Kidney glomerular epithelial cell (primary cell): ENCODE results near the gene GSG1.

ENCODE experiments used
- DNase-seq: peaks from one replicate; lab custom pipeline; 2025; lab: John Stamatoyannopoulos, UW

GSG1 gene

DNA sequence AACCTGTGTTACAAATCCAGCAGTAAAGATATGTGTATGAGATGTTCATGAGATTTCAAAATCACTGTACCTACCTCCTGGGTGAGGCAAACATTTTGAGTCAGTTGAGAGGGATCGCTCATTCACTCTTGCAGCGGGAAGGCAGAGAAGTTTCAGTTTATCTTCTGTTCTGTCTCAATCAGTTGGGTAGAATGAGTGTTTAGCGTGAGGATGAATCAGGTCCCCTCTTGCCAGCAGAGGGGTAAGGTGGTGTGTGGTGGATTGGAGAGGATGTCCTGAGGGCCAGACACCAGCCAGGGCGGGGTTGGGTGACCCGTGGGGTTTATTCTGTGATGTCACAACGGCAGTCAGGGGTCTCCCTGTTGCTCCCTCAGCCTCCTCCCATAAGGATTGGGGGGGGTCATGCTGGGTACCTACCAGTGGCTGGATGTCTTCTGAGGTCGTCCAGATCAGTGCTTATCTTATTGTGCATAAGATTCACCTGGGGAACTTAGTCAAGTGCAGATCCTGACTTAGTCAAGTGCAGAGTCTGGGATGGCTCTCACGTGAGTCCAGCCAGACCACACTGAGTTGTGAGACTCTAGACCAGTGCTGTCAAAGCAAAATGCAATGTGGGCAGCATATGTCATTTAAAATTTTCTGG lies at the start of gene GSG1:
Gene GSG1, minus strand, starts transcription at position 277 of the 643 bp plus-strand sequence. Its CDS starts 155 bp downstream, at position 122.
- DNase-seq: no peak

DNA sequence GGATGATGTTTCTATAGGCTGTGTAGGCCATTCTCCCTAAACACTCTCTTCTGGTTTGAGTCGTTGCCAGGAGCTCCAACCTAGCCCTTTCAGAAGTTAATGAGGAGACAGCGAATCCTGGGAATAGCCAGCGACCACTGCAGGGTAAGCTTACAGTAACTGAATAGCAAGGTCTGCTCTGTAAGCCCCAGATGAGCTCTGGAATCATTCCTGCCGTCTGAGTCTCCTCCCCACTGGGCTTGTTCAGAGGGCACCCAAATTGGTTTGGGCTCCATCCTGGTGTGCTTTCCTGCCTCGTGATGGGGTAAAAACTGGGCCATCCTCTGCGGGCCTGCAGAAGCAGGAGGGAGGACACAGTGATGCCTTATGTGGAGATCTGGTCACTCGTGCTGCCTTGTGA lies 49.7 kb upstream of the GSG1 start:
- no peak for DNase-seq

DNA sequence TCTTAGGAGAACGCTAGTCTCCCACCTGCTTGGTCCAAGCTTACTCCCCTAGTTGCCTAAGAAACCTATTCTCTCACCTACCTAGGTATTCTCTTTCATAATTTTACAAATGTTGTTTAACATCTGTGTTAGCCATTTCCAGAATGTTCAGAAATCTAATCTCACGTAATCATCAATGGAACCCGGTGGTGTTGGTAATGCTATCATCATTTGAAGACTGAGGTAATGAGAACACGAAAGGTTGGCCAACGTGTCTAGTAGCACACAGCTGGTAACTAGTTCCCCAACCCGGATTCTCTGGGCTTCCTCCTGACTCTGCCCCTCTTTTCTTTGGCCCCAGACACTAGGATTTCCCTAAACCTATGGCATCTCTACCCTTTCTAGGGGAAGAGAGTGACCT lies 49.3 kb upstream of the GSG1 start:
- DNase-seq: no peak

DNA sequence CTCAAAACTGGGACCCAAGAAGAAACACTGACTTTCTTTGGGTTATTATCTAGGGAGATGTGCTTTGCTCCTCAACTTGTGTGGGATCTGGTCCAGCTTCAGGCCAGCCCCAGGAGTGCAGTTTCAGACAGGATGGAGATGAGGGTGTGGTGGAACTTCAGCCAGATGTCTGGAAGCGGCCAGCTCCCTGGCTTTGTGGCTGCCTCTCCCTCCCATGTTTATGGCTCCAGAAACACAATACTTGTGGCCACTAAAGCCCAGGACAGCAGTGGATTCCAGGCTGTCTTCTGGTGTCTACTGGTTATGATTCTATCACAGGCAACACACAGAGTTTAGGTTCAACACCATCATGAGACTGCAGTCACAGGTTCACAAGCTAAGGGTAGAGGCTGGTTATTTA lies 48.8 kb upstream of the GSG1 start:
- no peak for DNase-seq

DNA sequence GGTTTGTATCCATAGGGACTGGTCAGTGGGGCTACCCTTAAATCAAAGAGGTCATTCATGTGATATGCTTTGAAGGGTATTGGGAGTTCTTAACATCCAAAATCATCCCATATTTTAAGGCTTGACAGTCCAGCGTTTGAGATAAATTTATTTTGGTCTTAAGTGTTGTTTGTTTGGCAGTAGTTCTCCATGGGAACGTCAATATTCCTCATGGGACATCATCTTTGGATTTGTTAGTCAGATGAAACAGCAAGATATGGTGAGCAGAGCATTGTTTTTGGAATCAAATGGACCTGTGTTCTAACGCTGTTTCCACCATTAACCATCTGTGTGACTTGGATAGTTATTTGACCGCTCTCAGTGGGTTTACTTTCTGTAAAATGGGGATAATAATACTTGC lies 45.9 kb upstream of the GSG1 start:
- DNase-seq: no peak

DNA sequence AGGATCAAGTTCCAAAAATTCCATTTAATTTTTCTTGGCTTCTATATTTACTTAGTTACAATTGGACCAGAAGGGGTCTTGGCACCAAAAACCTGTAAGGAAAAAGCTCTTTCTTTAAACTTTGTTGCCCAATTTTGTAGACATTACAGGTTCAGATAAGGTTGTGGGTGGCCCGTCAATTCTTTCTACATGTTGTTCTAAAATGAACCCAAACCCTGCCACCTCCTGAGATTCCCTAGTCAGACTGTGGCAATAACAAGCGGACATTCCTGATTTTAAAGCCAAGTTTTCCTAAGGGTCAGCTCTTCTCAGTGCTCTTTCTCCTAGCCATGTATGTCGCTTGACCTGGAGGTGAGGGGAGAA lies 45.0 kb upstream of the GSG1 start:
- DNase-seq: no peak

DNA sequence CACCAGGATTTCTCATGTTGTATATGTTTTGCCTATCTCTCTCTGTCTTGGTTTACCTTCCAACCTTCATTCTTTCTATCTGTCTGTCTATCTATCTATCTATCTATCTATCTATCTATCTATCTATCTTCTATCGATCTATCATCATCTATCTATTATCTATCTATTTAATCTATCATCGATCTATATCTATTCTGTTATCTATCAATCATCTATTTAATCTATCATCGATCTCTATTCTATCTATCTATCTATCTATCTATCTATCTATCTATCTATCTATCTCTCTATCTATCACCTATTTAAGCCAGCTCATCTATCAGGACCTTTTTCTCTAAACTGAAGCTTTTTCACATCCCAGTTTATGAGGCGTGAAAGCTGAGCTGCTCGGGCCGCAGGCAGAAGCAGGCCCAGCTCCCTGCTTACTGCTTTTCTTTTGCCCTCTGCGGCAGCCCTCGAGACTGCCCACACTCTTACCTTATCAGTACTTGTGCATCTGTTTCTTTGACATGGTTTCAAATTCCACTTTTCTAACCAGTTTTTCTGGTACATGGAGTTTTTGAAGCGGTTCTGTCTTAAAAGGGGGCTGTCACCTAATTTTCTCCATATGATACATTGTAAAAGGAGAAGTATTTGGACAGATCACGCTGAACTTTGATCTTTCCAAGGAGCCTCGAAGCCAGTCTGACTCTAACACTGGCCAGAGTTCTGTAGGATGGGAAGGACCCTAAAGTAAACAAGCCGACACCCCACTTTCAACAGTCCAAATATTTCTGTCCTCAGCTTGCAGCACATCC lies 44.4 kb upstream of the GSG1 start:
- DNase-seq: no peak

DNA sequence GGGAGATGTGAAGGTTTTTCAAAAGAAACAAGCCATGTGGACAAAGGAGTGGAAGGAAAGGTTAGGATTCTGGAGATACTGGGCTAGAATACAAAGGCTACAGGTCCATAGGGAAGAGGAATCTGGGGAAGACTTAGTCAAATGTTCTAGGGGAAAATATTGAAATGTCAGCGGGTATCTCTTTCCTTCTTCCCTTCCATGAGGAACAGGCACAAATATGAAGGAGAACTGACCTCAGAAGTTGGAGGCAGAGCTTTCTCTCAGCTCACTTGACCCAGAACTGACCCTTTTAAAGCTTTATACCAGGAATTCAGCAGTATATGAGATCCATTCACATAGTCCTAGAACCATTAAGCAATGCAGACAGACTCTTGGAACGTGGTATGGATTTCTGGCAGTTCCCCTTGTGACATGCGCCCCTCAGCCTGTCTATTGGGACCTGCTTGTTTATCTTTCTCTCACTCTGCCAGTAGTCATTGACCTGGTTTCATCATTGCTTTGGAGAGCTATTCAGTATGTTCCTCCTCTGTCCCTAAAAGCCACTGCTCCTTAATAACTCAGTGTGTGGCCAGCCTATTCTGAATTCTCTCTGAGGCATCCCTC lies 43.0 kb upstream of the GSG1 start:
- DNase-seq: no peak

DNA sequence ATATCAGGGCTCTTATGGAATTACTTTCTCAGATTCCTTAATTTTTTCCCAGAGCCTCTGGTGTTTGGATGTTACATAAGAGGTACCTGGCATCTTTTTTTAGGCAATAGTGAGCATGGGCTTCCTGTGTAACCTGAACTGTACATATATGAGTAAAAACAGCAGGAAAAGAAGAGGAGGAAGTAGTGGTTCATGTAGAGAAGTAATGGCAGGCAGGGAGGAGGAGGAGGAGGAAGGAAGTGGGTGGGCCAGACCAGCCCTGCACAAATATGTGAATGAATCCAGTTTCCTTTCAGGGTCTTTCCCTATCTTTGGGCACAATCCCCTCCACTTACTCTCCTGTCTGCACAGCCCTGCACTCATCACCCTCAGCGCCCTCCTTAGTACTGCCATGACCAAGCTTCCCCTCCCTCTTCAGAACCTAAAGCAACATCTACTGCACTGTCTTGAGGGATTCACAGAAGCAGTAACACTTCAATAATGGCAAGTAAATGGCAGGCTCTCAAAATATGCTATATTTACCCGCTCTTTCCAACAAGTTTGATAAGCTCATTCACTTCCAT lies 40.9 kb upstream of the GSG1 start:
- DNase-seq: no peak

DNA sequence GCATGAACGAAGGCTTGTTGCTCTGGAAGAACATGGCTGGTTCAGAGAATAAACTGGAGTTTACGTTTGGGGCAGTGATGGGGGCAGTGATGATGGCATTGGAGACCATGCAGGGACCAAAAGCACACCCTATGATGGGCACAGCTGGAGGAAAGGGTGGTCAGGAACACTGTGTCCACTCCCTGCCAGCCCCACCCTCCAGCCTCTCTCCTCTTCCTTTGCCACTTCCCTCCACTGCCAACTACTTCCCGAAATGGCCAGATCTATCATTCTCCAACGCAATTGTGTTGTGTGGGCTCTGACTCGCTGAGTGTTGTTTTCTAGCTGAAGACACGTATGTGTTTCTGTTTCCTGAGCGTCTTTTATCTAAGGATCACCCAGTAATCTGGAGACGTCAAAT lies 39.3 kb upstream of the GSG1 start:
- DNase-seq: no peak

DNA sequence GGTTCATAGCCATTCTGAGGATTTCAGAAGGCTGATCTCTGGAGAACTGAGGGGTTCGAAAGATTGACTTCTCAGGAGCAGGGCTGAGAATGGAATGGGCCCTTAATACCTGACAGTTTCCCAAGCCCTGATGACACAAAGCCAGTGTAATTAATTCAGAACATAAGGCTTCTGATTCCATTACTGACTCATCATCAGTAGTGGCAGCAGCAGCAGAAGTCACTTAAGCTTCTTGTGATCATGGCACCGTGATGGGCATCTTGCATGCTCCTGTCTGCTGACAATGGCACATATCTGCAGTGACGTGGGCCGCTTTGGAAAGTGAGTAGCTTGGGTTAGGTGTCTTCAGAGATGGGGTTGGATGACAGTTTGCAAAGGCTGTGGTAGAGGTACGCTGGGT lies 38.2 kb upstream of the GSG1 start:
- no peak for DNase-seq

DNA sequence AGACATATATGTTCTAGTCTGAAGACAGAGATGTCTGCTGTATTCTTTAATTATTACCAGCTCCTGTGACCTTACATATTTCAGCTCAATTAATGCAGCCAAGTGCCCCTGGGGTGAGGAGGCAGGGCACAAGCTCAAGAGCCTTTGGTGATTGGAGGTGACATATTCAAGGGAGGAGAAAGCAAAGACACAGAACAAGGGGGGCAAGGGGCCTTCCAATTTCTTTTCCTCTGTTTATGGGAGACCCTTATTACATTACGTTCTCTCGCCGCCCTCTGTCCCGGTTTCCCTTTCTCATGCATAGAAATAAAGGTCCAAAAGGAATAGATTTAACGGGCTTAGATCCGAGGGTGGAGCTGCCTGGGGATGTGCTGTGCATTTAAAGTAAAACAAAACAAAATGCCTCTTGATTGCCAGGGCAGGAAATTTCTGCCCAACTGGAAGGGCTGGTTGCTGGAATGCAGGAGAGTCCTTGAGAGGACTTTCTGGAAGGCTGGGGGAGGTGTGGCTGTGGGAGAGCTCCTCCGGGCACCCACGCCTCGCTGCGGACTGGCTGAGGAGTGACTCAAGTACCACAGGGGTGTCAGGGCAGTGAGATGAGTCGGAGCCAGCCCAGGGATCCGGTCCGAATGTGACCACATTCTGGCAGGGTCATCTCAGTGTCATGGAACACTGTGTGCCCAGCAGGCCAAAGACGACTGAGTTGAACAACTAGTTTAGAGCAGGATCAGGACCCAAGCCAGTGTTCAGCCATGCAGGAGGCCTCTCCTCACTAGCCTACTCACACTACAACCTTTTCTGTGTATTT lies 32.1 kb upstream of the GSG1 start:
- peak; percentile 91 for DNase-seq

DNA sequence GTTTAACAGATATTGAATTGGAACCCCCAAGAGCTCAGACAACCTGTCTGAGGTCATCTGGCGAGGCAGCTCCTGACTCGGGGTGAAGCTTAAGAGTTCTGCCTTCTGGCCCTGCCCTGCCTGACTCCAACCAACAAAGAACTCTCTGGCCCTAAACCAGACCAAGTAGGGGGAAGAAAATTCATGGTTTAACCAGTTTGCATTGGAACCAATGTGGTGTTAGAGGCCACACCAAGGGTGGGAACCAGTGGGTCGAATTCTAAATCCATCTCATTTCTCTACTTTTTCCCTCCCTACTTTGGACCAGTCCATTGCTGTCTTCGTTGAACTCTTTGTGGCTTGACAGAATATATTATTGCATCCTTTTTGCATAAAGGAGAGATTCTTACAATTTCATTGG lies 30.4 kb upstream of the GSG1 start:
- no peak for DNase-seq

DNA sequence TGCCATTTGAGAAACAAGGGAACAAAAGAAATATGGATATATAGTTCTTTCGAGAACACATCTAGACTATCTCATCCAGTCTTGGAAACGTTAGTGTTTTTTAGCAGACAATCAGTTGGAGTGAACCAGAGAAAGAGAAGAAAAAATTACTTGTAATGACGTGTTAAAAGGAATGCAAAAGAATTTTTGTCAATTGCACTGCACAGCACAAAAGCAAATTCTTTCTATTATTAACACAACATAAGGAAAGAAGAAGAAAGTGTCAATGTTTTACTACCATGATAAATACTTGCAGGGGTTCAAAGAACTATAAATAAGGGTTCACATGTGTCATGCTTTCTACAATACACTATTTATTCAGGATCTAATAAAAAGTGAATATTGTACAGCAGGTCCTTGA lies 27.5 kb upstream of the GSG1 start:
- no peak for DNase-seq

DNA sequence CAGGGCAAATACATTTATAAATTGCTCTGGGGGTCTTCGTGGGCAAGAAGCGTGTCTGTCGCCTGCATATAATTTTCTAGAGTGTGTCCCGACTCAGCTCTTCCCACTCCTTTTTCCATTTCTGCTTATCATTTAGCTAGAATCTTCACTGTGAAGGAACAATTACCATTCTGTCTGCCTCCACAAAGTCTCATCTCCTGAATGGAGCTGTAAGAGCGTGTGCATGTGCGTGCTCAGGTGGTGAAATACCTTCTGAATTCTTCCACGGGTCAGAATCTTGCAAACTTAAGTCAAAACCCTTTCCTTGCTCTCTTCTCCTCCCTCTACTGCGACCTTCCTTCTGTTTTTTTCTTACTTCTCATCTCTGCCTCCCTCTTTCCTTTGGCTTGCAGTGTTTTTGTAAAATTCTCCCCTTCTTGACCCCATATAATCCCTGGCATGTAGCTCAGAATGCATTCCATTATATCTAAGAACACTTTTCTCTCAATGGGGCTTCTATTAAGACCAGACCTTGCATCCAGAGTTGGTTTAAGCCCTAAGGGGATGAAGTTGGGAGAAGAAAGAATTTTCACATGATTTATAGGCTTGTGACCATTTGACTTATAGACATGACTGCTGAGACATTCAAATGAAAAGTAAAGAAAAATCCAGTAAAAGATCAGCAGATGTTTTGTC lies 25.0 kb upstream of the GSG1 start:
- no peak for DNase-seq

DNA sequence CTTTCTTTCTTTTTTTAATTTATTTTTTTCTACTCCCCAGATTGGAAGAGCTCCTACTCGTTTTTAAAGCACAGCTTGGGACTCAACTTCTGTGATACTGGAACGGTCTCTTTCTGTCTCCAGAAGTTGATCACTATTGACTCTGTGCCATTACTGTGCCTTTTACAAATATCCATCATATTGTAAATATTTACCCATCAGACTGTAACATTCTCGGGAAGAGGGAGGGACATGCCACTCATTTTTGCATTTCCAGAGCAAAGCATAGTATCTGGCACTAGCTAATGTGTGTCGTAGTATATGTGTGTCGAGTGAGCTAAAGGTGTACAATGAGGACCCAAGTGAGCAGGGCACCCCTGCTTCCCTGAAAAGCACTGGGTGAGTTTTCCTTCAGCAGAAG lies 24.0 kb upstream of the GSG1 start:
- DNase-seq: no peak

DNA sequence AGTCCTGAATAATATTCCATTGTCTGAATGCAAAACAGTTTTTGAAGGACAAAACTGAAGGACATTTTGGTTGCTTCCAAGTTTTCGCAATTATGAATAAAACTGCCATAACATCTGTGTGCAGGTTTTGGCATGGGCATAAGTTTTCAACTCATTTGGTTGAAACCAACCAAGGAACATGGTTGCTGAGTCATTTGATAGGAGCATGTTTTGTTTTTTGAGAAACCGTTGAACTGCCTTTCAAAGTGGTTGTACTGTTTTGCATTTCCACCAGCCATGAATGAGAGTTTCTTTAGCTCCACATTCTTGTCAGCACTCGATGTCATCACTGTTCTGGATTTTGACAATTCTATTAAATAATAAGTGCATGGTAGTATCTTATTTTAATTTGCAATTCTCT lies 23.0 kb upstream of the GSG1 start:
- no peak for DNase-seq

DNA sequence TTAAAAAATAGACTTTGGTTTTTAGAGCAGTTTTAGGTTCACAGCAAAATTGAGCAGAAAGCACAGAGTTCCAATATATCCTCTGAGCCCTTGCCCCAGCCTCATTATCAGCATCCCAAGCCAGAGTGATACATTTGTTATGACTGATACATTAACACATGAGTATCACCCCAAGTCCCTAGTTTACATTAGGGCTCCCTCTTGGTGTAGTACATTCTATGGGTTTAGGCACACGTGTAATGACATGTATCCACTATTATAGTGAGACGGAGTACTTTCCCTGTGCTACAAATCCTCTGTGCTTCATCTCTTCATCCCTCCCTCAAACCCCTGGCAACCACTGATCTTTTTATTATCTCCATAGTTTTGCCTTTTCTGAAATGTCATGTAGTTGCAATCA lies 22.5 kb upstream of the GSG1 start:
- no peak for DNase-seq

DNA sequence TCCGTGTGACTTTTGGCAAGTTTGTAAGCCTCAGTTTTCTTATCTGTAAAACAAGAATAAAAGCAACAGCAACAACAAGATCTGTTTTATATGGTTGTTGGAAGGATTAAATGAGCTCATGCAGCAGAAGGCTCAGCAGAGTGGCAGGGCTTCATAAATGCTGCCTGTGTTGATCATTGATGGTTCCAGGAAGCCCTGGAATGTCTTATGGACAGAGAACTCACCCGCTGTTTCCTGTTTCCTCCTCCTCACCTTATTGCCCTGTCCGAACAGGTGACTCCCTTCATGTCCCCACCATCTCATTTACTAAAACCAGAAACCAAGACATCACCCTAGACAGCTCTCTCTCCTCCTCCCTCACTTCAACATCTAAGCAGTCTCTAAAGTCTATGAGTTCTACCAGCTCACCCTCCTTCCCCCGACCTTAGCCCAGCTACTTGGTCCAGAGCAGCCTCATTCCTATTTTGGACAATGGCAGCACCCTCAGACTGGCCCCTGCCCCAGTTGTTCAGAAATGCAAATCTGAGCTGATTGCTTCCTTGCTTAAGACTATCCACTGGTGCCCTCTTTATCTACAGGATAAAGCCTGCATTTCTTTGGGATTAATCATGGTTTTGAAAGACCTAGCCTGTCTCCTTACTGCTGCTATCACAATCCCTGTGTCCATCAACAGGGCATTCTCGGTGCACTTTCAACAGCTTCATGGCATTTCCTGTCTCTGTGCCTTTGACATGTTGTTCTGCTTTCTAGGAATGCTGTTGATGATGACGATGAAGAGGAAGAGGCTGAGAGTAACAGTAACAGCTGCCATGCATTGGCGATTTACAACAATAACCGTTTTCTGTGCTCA lies 21.4 kb upstream of the GSG1 start:
- DNase-seq: peak; percentile 77

DNA sequence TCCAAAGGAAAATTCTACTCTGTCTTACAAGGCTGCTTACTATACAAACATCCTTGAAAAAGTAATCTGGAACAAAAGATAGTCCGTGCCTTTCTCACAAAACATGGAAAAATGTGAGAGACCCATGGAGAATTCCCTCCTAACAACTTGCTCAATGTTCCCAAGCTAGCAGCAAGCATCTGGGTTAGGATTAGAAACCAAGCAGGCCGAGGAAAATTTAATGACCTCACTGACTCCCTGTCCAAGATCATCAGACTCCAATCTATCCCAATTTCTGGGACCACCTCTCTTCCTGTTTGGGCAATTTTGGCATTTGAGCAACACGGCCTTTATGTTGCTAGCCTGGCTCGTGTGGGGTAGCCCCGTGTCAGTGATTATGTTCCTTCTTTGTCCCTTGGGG lies 18.1 kb upstream of the GSG1 start:
- no peak for DNase-seq

DNA sequence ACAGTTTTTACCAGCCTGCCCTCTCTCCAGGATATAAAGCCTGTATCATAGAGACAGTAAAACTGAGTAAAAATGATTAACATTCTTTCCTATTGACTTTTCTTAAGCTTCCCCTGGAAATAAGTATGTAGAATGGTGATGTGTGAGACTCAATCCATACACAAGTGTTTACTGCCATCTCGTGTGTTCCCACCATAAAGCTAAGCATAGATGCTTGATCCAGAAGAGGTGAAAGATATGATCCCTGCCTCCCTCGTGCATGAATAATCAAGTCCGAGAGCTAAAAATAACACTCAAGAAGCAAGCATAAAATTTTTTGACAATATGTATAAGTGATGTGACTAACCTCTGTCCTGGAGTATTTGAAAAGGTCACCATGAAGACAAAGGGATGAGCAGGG lies 16.9 kb upstream of the GSG1 start:
- DNase-seq: no peak
